GM20000 (cell line): ENCODE results near the gene FXN.

Experiments used
- DNase-seq: peaks from one replicate; pipeline ENCODE4 v3.0.0; 2012; ENCODE audit warnings: low spot score
- CTCF ChIP-seq: IDR thresholded peaks from 2 replicates; pipeline ENCODE4 v1.5.1; 2012; ENCODE audit warnings: mild to moderate bottlenecking, control low read depth; ENCODE audit errors: extremely low read depth, missing control alignments

Gene FXN

GRCh38 chr9:69014013-69014412, 21.5 kb upstream of the FXN start, which contains the start of gene PRKACG:
PRKACG (minus strand) TSS chr9:69014113; CDS start chr9:69014092, 21 bp downstream.
- DNase-seq = no peak
- TF ChIP-seq CTCF = no peak

- DNase-seq = no peak
- TF ChIP-seq CTCF = no peak
These were observed 19.1 kb upstream of the FXN start for GRCh38 chr9:69016191-69017096.

GRCh38 chr9:69018737-69019136, 16.8 kb upstream of the FXN start:
- no peak for DNase-seq

GRCh38 chr9:69019808-69020207, 15.7 kb upstream of the FXN start:
- TF ChIP-seq CTCF = no peak
- no peak for DNase-seq

More at GRCh38 chr9:69018737-69019136, 16.8 kb upstream of the FXN start:
- no peak for TF ChIP-seq CTCF

- DNase-seq = no peak
- no peak for TF ChIP-seq CTCF
These were observed 15.0 kb upstream of the FXN start for GRCh38 chr9:69020301-69021145.

- TF ChIP-seq CTCF = no peak
- DNase-seq = no peak
These were observed 11.9 kb upstream of the FXN start for GRCh38 chr9:69023650-69024049.
